Measurements from ENCODE around the gene SMIM3.

GRCh38 chr5:150809363-150809762 is 30.8 kb downstream of the SMIM3 start:
- TF ChIP-seq CTCF (conservative IDR thresholded peaks at IDR 0.05; ENCODE audit: low read depth, low read length) (no peak), EZH2phosphoT487 (IDR thresholded peaks at IDR 0.05; ENCODE audit: borderline replicate concordance, low read length) (no peak), EZH2 (IDR thresholded peaks at IDR 0.05; ENCODE audit: low read length, unreplicated experiment) (no peak)
